HG02973 (cell line): ENCODE data around the gene GDPD2.
A peak's percentile ranks its signal among the peaks of the same experiment; 100 is the strongest.
"Not testable (repeated sequence)": the region's sequence is repeated elsewhere in the genome, so short reads cannot be mapped to it uniquely, and the experiment has no call there.

ENCODE experiments used
- ATAC-seq: cut with Tn5 transposase; IDR thresholded peaks from one replicate; pipeline ENCODE4 v1.9.1; 2021; ENCODE audit warnings: moderate library complexity; ENCODE audit not compliant: unreplicated experiment

Gene GDPD2, protein sequence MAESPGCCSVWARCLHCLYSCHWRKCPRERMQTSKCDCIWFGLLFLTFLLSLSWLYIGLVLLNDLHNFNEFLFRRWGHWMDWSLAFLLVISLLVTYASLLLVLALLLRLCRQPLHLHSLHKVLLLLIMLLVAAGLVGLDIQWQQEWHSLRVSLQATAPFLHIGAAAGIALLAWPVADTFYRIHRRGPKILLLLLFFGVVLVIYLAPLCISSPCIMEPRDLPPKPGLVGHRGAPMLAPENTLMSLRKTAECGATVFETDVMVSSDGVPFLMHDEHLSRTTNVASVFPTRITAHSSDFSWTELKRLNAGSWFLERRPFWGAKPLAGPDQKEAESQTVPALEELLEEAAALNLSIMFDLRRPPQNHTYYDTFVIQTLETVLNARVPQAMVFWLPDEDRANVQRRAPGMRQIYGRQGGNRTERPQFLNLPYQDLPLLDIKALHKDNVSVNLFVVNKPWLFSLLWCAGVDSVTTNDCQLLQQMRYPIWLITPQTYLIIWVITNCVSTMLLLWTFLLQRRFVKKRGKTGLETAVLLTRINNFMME

DNA sequence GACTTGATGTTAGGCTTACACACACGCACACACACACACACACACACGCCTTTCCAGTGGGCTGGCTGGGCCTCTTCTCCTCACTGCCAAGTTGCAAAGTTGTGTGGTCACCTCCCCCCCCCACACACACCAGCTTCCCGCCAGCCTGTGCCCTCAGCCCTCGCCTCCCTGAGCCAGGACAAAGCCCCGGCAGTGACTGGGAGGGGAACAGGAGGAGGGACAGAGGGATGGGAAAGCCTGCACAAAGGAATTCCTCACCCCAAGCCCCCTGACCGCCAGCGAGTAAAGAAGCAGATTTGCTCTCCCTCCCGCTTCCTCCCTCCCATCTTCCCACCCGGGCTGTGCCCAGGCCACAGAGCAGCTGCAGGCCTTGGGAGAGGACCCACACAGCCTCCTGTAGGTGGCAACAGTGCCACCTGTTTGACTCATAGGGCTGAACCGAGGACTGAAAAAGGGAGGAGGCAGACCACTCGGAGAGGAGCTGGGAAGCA lies at the start of gene GDPD2:
Gene GDPD2, plus strand, starts transcription at position 464 of the 491 bp plus-strand sequence. CDS start 1,671 bp downstream, outside the sequence.
- no peak for ATAC-seq

DNA sequence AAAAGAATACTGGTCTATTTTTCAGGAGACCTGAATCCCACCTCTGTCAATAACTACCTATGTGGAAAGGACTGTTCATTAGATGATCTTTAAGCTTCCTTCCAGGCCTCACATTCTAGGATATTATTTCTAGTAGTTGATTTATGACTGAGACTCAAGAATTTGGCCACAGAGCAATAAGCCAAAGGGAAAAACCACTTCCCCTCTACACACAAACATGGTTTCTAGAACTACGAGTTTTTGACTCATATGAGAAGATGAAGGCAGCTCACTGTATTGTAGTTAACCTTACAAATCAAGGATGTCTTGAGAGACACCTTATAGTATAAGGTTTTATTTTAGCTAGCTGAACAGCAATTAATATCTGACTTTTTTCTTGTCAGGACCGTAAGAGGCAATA lies 36.9 kb upstream of the GDPD2 start:
- no peak for ATAC-seq

DNA sequence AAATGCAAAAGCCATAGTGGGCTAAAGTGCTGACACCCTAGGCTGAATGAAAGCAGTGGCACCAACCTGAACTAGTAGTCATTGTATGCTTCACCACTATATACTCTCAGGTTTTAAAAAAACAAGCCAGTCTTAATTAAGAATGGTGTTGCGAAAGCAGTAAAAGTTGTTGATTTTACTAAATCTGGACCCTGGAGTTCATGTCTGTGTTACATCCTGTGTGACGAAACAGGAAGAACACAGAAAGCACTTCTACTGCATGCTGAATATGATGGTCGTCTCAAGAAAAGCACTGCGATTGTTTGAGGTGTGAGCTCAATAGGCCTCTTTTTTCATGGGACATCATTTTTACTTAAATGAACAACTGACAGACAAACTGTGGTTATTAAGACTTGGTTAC lies 24.2 kb upstream of the GDPD2 start:
- ATAC-seq = no peak

DNA sequence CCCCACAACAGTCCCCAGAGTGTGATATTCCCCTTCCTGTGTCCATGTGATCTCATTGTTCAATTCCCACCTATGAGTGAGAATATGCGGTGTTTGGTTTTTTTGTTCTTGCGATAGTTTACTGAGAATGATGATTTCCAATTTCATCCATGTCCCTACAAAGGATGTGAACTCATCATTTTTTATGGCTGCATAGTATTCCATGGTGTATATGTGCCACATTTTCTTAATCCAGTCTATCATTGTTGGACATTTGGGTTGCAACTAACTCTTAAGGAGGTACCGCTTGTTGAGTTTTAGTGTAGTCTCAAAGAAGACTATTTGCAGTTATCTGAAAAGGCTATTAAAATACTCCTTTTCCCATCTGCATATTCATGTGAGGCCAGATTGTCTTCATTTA lies 22.9 kb upstream of the GDPD2 start:
- not testable (repeated sequence) for ATAC-seq

DNA sequence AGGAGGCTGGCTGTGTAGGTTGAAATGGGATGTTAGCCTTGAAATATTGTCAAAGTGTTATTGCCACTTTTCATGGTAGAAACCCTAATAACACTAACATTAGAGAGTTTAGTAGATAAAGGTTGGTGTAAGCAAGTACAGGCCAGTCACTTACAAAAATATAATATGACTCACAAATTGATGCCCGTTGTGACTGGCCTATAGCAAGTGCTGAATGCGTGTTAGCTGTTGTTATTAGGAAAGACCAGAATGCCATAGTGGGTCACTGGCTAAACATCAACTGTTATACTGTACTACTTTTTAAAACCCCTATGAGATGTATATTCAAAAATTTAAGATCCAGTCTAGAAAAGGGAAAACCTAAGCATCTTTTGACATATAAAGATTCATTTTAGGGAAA lies 20.4 kb upstream of the GDPD2 start:
- ATAC-seq = no peak

DNA sequence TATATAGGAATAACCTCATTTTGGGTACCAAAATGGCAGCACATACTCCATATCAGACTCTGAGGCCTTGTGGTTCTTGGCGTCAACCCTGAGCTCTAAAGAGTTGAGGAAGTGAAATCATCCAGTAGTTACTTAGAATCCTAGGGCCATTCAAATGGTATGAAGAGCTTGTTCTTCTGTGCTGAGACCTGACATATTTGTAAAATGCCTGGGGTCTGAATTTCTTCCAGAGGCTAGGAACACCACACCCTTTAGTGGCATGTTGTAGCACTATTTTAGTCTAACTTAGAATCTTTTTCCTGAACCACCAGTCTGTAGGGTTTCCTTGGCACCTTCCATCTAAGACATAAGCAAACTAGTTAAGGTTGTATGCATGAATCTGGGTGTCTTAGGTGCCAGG lies 18.1 kb upstream of the GDPD2 start:
- no peak for ATAC-seq

DNA sequence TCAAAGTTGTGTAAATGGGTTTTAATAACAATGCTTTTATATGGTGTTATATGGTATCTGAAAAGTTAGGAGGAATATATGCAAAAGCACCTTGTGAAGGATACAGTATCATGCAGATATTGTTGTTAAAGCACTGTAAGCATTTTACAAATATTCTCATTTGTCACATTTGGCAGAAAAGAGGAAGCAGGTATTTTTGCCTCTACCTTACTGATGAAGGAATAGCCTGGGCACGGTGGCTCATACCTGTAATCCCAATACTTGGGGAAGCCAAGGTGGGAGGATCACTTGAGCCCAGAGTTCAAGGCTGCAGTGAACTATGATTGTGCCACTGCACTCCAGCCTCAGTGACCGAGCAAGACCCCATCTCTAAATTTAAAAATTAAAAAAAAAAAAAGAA lies 12.2 kb upstream of the GDPD2 start:
- ATAC-seq = no peak

DNA sequence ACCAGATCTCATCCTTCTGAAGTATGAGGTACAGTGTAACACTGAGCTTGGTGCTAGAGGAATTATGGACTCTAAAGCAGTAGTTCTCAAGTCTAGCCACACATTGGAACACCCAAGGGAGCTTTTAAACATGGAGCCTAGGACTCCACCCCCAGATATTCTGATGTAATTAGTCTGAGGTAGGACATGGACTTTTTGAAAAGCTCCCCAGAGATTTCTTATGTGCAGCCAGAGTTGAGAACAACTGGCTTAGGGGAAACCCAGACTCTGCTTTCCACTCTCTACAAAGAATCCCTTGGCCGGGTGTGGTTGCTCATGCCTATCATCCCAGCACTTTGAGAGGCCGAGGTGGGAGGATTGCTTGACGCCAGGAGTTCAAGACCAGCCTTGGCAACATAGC lies 11.6 kb upstream of the GDPD2 start:
- no peak for ATAC-seq

DNA sequence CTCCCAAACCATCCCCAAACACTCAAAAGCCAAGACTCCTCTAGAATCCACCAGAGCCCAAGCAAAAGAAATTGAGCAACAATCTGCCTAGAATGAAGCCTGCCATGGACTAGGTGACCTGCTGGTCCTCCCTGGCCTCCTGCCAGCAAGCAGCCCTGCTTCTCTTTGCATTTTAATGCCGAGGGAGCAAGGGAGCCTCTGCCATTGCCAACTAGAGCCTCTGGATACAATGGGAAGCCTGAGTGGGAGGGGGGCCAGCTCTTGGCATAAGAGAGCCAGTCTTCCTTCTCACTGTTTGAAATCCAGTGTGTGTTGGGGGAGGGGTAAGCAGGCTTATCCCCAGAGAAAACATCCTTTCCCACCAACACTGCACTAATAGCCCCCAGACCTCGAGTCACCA lies 1.5 kb upstream of the GDPD2 start:
- no peak for ATAC-seq

DNA sequence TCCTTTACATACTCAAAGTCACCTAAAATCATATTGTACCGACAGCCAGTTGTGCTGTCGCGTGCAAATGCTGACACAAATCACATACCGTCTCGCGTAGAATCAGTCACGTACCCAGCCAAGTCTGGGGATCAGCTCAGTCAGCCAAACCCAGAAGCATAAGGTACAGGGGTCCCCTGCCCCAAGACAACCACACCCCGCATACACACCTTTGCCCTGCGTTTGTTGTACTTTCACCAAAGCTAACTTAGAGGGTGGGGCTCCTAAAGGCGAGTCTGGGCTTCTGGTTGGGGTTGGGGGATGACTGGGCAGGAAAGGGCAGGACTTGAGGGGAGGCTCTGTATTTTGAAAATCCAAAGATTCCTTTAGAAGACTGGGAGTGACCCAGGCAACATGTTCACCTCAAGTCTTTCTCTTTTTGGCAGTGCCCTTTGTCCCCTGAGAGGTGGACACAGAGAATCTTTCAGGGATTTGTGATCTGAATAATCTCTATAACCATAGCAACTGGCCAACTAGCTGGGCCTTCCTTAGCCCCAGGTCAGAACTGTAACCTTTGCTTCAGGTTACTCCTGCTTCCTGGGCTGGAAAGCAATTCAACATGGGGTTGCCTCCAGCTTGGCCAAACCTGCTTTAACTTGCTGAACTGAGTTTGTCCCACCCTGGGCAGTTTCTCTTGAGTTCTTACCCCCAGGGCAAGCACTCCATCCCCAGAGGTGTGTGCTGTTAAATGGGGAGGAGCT lies 992 bp downstream of the GDPD2 start:
- no peak for ATAC-seq

DNA sequence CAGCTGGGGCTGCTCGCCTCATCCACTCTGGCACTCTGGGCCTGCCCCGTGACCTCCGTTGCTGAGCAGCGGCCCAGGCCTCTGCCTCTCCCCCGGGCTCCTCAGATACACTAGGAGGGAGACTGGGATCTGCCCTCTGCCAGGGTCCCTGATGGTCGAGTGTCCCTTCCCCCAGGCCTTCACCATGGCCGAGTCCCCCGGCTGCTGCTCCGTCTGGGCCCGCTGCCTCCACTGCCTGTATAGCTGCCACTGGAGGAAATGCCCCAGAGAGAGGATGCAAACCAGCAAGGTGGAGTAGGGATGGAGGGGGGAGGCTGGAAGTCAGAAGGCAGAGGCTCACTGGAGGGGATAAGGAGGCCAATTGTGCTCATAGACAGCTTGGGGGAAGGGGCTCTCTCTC lies 1.7 kb downstream of the GDPD2 start:
- no peak for ATAC-seq

DNA sequence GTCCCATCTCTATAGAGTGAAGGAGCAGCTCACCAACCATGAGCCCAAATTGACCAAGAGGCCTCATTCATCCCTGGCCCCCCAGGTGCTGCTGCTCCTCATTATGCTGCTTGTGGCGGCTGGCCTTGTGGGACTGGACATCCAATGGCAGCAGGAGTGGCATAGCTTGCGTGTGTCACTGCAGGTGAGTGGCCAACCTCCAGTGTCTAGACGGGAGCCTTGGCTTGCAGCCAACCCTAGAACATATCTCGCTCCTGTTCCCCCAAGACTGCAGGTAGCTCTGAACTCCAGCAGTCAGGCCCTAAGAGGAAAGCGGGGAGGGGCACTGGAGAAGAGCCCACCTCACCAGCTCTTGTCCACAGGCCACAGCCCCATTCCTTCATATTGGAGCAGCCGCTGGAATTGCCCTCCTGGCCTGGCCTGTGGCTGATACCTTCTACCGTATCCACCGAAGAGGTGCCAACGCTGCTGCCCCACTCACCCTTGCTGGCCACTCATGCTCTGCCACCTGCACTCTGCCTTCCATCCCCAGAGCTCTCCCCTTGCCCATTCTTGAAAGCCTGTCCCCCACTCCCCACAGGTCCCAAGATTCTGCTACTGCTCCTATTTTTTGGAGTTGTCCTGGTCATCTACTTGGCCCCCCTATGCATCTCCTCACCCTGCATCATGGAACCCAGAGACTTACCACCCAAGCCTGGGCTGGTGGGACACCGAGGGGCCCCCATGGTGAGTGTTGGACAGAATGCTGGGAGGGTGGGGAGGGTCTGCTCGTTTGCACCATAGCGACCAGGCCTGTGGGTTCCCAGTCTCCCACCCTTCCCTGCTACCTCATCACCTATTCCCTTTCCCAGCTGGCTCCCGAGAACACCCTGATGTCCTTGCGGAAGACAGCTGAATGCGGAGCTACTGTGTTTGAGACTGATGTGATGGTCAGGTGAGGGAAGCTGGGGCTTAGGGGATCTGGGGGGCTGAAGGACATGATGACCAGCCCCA lies 3.5 kb downstream of the GDPD2 start:
- no peak for ATAC-seq

DNA sequence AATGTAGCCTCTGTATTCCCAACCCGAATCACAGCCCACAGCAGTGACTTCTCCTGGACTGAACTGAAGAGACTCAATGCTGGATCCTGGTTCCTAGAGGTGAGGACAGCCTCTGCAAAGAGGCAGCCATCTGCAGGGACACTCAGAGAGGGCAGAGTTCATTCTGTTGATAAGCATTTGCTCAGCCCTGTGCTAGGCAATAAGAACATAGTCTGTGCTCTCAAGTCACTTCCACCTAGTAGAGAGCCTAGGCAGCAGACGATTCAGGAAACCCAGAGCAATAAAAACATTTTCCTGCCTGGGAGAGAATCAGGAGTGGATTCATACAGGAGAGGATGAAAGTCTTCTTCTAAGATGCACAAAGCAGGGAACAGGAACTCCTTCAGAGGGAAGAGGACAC lies 4.3 kb downstream of the GDPD2 start:
- no peak for ATAC-seq

DNA sequence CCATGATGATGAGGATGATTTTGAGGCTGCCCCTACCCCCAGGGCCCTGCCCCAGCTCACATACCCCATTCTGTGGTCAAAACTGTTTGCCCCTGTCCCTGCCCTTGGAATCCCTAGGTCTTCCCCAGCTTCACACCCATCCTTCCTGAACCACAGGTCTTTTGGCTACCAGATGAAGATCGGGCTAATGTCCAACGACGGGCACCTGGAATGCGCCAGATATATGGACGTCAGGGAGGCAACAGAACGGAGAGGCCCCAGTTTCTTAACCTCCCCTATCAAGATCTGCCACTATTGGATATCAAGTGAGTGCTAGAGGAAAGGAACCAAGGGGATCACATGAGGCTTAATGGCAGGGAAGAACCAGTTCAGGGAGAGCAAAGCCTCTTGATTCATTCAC lies 6.6 kb downstream of the GDPD2 start:
- ATAC-seq = no peak

DNA sequence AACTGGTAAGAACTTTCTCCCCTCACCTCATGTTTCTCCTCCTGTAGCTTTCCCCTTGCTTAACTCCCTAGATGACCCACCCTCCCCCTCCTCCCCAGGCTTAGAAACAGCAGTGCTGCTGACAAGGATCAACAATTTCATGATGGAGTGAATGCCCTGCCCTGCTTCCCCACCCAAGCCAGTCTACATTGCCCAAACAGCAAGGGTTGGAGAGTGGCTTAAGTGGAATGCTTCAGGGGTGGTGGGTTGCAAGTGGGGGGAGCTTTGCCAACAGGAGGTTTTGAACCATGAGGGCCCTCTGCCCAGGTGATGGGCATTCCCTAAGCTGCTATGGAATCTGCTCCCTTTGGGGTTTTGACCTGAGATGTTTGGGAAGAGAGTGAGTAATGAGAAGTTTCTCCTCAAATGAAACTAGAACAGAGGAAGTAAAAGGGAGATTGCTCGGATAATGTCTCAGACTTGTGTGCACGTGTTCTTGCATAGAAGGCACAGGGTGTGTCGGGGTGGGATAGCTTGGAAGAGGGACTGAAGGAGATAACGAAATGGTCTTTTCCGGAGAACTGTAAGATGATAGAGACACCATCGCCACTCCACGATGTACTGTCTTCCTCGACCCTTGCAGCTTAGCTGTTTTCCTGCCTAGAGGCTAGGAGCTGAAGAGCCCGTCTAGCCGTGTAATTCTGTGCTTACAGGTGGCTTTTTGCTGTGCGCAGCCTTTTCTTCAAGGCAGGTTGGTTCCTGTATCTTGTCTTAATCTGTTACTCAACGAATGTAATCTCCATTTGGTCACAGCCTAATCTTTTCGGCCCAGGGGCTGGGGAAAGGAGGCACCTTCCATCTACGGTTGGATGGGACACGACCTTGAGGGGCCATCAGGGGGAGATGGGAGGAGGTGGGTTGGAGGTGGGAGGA lies 10.1 kb downstream of the GDPD2 start:
- no peak for ATAC-seq

DNA sequence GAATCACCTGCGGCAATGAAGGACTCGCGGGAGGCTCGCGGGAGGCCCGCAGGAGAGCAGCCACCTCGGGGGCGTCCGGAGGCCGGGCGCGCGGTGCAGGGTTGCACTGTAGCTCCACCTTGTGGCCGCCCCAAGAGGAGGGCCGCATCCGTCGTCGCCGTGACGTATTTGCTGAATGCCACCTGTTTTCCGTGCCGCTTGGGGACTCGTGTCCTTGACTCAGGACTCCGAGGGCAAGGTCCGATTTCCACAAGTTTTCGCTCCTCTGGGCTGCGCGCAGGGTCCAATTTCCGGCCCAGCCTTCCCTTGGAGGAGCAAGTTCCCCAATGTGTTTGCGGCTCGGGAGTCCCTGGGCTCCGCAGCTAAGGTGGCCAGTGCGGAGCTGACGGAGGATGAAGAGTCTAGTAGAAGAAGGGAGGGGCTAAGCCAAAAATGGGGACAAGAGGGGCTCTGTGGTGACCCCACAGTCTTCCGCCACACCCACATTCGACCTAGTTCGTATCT lies 10.8 kb downstream of the GDPD2 start:
- peak; percentile 66 for ATAC-seq

DNA sequence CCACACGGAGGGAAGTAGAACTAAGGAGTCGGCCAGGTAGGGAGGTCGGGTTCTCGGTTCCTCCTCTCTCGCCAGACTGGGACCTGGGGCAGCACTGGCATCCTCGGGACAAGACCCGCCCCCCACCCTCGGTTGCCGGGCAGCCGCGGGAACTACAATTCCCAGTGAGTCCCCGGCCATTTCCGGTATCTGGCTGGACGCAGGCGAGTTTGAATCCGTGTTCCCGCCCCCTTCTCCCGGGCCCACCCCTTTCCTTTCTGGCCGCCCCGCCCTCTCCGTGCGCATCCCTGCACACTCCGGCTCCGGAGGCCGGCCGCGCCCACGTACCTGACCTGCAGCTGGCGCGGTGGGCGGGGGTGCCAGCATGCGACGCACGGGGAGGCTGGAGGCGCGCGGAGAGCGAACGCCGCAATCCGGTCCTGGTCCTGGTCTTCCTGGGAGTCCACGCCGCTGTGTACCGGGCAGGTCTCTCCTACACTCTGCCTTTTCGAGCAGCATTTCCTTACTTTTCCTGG lies 11.3 kb downstream of the GDPD2 start:
- ATAC-seq = peak; percentile 62

DNA sequence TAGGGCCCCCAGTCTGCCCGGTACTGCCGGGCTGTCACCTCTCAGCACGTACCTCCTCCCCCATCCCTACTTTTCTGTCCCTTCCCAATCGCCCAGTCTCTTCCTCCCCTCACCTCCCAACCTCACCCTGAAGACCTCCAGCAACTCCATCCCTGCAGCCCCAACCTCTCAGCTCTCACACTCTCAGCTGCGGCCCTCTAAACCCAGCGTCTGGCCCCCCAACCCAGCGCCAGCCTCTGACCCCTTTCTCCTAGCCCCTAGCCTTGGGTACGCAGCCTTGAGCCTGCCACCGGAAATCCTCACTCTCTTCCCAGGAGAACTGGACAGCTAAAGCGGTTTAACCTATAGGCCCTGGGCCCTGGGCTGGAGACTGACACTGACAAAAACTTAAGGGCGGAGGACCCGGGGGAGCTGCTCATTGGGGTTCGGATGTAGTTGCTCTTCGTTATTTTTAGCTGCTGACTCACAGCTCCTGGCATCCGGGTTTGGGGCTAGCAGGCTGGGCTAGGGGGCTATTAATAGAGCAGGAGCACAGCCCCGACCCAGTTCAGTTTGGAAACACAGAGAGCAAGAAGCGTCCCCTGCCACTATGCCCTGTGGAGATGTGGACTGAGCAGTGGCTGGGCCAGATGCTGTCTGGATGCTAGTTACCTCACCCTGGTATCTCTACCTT lies 11.9 kb downstream of the GDPD2 start:
- ATAC-seq = no peak

DNA sequence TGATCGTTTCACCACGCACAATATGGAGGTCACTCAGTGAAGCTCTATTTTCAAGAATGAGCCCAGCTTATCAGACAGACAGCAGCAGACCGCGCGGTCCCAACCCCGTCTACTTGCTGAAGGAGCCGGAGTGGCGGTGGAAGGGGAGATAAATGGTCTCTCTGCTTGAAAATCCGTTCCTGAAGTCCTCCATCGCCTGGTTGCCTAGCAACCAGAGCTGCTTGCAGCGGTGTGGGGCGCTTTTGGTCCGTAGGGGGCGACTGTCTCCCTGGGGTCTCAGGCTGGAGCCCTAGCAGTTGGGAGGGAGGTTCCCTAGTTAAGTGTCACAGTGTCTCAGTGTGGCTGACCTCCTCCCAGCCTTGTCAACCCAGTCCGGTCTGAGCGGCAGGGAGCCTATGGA lies 13.2 kb downstream of the GDPD2 start:
- ATAC-seq = no peak
